Measurements from ENCODE around the gene CCDC91.
"Not testable (repeated sequence)": the region's sequence is repeated elsewhere in the genome, so short reads cannot be mapped to it uniquely, and the experiment has no call there.

Gene CCDC91

GRCh38 chr12:28201136-28201535, 10.9 kb downstream of the CCDC91 start:
- H3K23ac ChIP-seq (ENCODE audit: low read length in 2 of 2); H3K18ac ChIP-seq (ENCODE audit: low read depth in 1 of 2, low read length in 2 of 2); H3K9ac ChIP-seq (ENCODE audit: low read length); H3K27ac ChIP-seq (ENCODE audit: low read length, poor library complexity, severe bottlenecking); H2AK5ac ChIP-seq (ENCODE audit: low read length, severe bottlenecking); H2AFZ ChIP-seq (ENCODE audit: low read depth, low read length); H4K91ac ChIP-seq (ENCODE audit: low read length); H3K4ac ChIP-seq (ENCODE audit: low read depth in 1 of 2, low read length in 2 of 2); H4K8ac ChIP-seq (ENCODE audit: low read length); H2BK12ac ChIP-seq (ENCODE audit: low read length in 2 of 2); H3K27me3 ChIP-seq (ENCODE audit: control insufficient read depth in 1 of 2, insufficient read depth in 1 of 2, low read length in 2 of 2); H3K9me3 ChIP-seq (ENCODE audit: control insufficient read depth, low read length); H2BK5ac ChIP-seq (ENCODE audit: low read depth, low read length, poor library complexity, severe bottlenecking); H3K36me3 ChIP-seq (ENCODE audit: control insufficient read depth in 1 of 2, insufficient read depth in 2 of 2, low read depth in 1 of 2, low read length in 2 of 2); H3K4me3 ChIP-seq (ENCODE audit: insufficient read depth in 1 of 2, low read depth in 1 of 2, low read length in 2 of 2); H2BK120ac ChIP-seq (ENCODE audit: low read depth, low read length); DNase-seq; H2BK15ac ChIP-seq (ENCODE audit: low read depth, poor library complexity, severe bottlenecking); H3K14ac ChIP-seq (ENCODE audit: low read length in 2 of 2); H3K4me2 ChIP-seq (ENCODE audit: low read length, poor library complexity, severe bottlenecking); H3K4me1 ChIP-seq (ENCODE audit: control insufficient read depth, insufficient read depth, low read depth, low read length): not testable (repeated sequence)
- peaks cover 11% of the 10 kb centered on the region for H3K79me1 ChIP-seq (replicated peaks; ENCODE audit: low read length, poor library complexity, severe bottlenecking)
- WGBS, result 100% methylated on average over 6 of the region's 30 CpGs

GRCh38 chr12:28202374-28203130, 12.3 kb downstream of the CCDC91 start:
- H3K4me1 ChIP-seq (ENCODE audit: control insufficient read depth, insufficient read depth, low read depth, low read length), result no peaks in the 10 kb centered on the region
- no peak overlapping the region for H2BK12ac ChIP-seq (ENCODE audit: low read length in 2 of 2)
- no peak overlapping the region for H2BK120ac ChIP-seq (ENCODE audit: low read depth, low read length)
- H3K9me3 ChIP-seq (ENCODE audit: control insufficient read depth, low read length), result peaks cover 4% of the 10 kb centered on the region
- H2BK15ac ChIP-seq (ENCODE audit: low read depth, poor library complexity, severe bottlenecking), result no peak overlapping the region
- H3K36me3 ChIP-seq (ENCODE audit: control insufficient read depth in 1 of 2, insufficient read depth in 2 of 2, low read depth in 1 of 2, low read length in 2 of 2), result peaks cover 0 to 4% of the 10 kb centered on the region in 2 experiments
- H2AFZ ChIP-seq (ENCODE audit: low read depth, low read length), result no peak overlapping the region
- no peak overlapping the region for H3K23ac ChIP-seq (ENCODE audit: low read length in 2 of 2)
- H2BK5ac ChIP-seq (ENCODE audit: low read depth, low read length, poor library complexity, severe bottlenecking), result no peak overlapping the region
- H3K4me3 ChIP-seq (ENCODE audit: insufficient read depth in 1 of 2, low read depth in 1 of 2, low read length in 2 of 2), result no peak overlapping the region
- H3K18ac ChIP-seq (ENCODE audit: low read depth in 1 of 2, low read length in 2 of 2), result no peak overlapping the region
- H3K27ac ChIP-seq (ENCODE audit: low read length, poor library complexity, severe bottlenecking), result no peak overlapping the region
- H4K8ac ChIP-seq (ENCODE audit: low read length), result no peak overlapping the region
- no peak overlapping the region for H3K14ac ChIP-seq (ENCODE audit: low read length in 2 of 2)
- H3K4me2 ChIP-seq (ENCODE audit: low read length, poor library complexity, severe bottlenecking), result no peak overlapping the region
- no peak overlapping the region for H3K9ac ChIP-seq (ENCODE audit: low read length)
- H3K4ac ChIP-seq (ENCODE audit: low read depth in 1 of 2, low read length in 2 of 2), result no peak overlapping the region
- H4K91ac ChIP-seq (ENCODE audit: low read length), result no peak overlapping the region
- peak; percentile 4 for DNase-seq
- H3K79me1 ChIP-seq (replicated peaks; ENCODE audit: low read length, poor library complexity, severe bottlenecking), result peaks cover 11% of the 10 kb centered on the region
- H2AK5ac ChIP-seq (ENCODE audit: low read length, severe bottlenecking), result no peak overlapping the region
- H3K27me3 ChIP-seq (ENCODE audit: control insufficient read depth in 1 of 2, insufficient read depth in 1 of 2, low read length in 2 of 2), result no peaks in the 10 kb centered on the region
- 91% methylated on average over 1 of the region's 1 CpG for WGBS

- Histone ChIP-seq H3K9ac (ENCODE audit: low read length) (no peak overlapping the region), H3K9me3 (ENCODE audit: control insufficient read depth, low read length) (peaks cover 9% of the 10 kb centered on the region), H4K8ac (ENCODE audit: low read length) (no peak overlapping the region), H3K4ac (ENCODE audit: low read depth in 1 of 2, low read length in 2 of 2) (no peak overlapping the region), H2BK12ac (ENCODE audit: low read length in 2 of 2) (no peak overlapping the region), H2BK120ac (ENCODE audit: low read depth, low read length) (no peak overlapping the region), H2AK5ac (ENCODE audit: low read length, severe bottlenecking) (no peak overlapping the region), H2BK5ac (ENCODE audit: low read depth, low read length, poor library complexity, severe bottlenecking) (no peak overlapping the region), H3K4me3 (ENCODE audit: insufficient read depth in 1 of 2, low read depth in 1 of 2, low read length in 2 of 2) (no peak overlapping the region), H2AFZ (ENCODE audit: low read depth, low read length) (no peak overlapping the region), H3K14ac (ENCODE audit: low read length in 2 of 2) (no peak overlapping the region), H3K79me1 (replicated peaks; ENCODE audit: low read length, poor library complexity, severe bottlenecking) (peaks cover 18% of the 10 kb centered on the region), H3K18ac (ENCODE audit: low read depth in 1 of 2, low read length in 2 of 2) (no peak overlapping the region), H2BK15ac (ENCODE audit: low read depth, poor library complexity, severe bottlenecking) (no peak overlapping the region), H3K27me3 (ENCODE audit: control insufficient read depth in 1 of 2, insufficient read depth in 1 of 2, low read length in 2 of 2) (no peaks in the 10 kb centered on the region), H3K23ac (ENCODE audit: low read length in 2 of 2) (no peak overlapping the region), H4K91ac (ENCODE audit: low read length) (no peak overlapping the region), H3K4me2 (ENCODE audit: low read length, poor library complexity, severe bottlenecking) (no peak overlapping the region), H3K4me1 (ENCODE audit: control insufficient read depth, insufficient read depth, low read depth, low read length) (no peaks in the 10 kb centered on the region), H3K36me3 (ENCODE audit: control insufficient read depth in 1 of 2, insufficient read depth in 2 of 2, low read depth in 1 of 2, low read length in 2 of 2) (peaks cover 0 to 15% of the 10 kb centered on the region in 2 experiments), H3K27ac (ENCODE audit: low read length, poor library complexity, severe bottlenecking) (no peak overlapping the region)
- no peak for DNase-seq
- WGBS, result 45% methylated on average over 1 of the region's 1 CpG
Observed at GRCh38 chr12:28209782-28210181, 19.5 kb downstream of the CCDC91 start.

- no peak overlapping the region for H3K9ac ChIP-seq (ENCODE audit: low read length)
- H2AK5ac ChIP-seq (ENCODE audit: low read length, severe bottlenecking), result no peak overlapping the region
- DNase-seq, result no peak
- H3K27me3 ChIP-seq (ENCODE audit: control insufficient read depth in 1 of 2, insufficient read depth in 1 of 2, low read length in 2 of 2), result no peaks in the 10 kb centered on the region
- H3K14ac ChIP-seq (ENCODE audit: low read length in 2 of 2), result no peak overlapping the region
- H3K79me1 ChIP-seq (replicated peaks; ENCODE audit: low read length, poor library complexity, severe bottlenecking), result peaks cover 16% of the 10 kb centered on the region
- no peak overlapping the region for H2BK12ac ChIP-seq (ENCODE audit: low read length in 2 of 2)
- H3K4me3 ChIP-seq (ENCODE audit: insufficient read depth in 1 of 2, low read depth in 1 of 2, low read length in 2 of 2), result no peak overlapping the region
- H3K4ac ChIP-seq (ENCODE audit: low read depth in 1 of 2, low read length in 2 of 2), result no peak overlapping the region
- H4K91ac ChIP-seq (ENCODE audit: low read length), result no peak overlapping the region
- peaks cover 9% of the 10 kb centered on the region for H3K9me3 ChIP-seq (ENCODE audit: control insufficient read depth, low read length)
- H3K27ac ChIP-seq (ENCODE audit: low read length, poor library complexity, severe bottlenecking), result no peak overlapping the region
- H2AFZ ChIP-seq (ENCODE audit: low read depth, low read length), result no peak overlapping the region
- H2BK120ac ChIP-seq (ENCODE audit: low read depth, low read length), result no peak overlapping the region
- H3K23ac ChIP-seq (ENCODE audit: low read length in 2 of 2), result no peak overlapping the region
- H3K36me3 ChIP-seq (ENCODE audit: control insufficient read depth in 1 of 2, insufficient read depth in 2 of 2, low read depth in 1 of 2, low read length in 2 of 2), result peaks cover 0 to 15% of the 10 kb centered on the region in 2 experiments
- no peak overlapping the region for H3K18ac ChIP-seq (ENCODE audit: low read depth in 1 of 2, low read length in 2 of 2)
- no peak overlapping the region for H2BK15ac ChIP-seq (ENCODE audit: low read depth, poor library complexity, severe bottlenecking)
- H2BK5ac ChIP-seq (ENCODE audit: low read depth, low read length, poor library complexity, severe bottlenecking), result no peak overlapping the region
- 96% methylated on average over 3 of the region's 3 CpGs for WGBS
- H3K4me1 ChIP-seq (ENCODE audit: control insufficient read depth, insufficient read depth, low read depth, low read length), result no peaks in the 10 kb centered on the region
- no peak overlapping the region for H4K8ac ChIP-seq (ENCODE audit: low read length)
- no peak overlapping the region for H3K4me2 ChIP-seq (ENCODE audit: low read length, poor library complexity, severe bottlenecking)
Observed at GRCh38 chr12:28212182-28212581, 21.9 kb downstream of the CCDC91 start.

Measured in mesenchymal stem cell (in vitro differentiated cells and primary cell).